Fibroblast of villous mesenchyme (primary cell): Measurements from ENCODE around the gene MRPS18A. TPM values are rescaled to one million over a fixed set of nuclear protein-coding genes. Genes with fewer than 3 reads are reported as not detected.
A peak's percentile ranks its signal among the peaks of the same experiment; 100 is the strongest.
"Not testable (repeated sequence)": the region's sequence is repeated elsewhere in the genome, so short reads cannot be mapped to it uniquely, and the experiment has no call there.

Source experiments
- DNase-seq: peaks from one replicate; pipeline ENCODE4 v3.0.0-alpha.2; 2010; ENCODE audit warnings: low read depth
- H3K4me3 ChIP-seq: 2 replicates; pipeline ENCODE4 v1.5.1; 2011; ENCODE audit warnings: low read depth, mild to moderate bottlenecking, low read length
- CTCF ChIP-seq: IDR thresholded peaks from 2 replicates; pipeline ENCODE4 v1.5.1; 2012; ENCODE audit warnings: low read depth, mild to moderate bottlenecking, low read length; ENCODE audit not compliant: insufficient read depth
- total RNA-seq: library from RNA; depleted of rRNA; stranded (reverse); fragments of >200 nt; gene quantifications from 2 replicates; pipeline ENCODE4 v1.2.3, GENCODE V29; 2012

Gene MRPS18A
- total RNA-seq, 1 donor = 26.8 TPM

GRCh38 chr6:43657221-43657802 is 30.3 kb downstream of the MRPS18A start:
- no peak for DNase-seq
- no peak overlapping the region for H3K4me3 ChIP-seq
- TF ChIP-seq CTCF = no peak

- DNase-seq, H3K4me3 ChIP-seq: not testable (repeated sequence)
Measured at GRCh38 chr6:43652822-43653221, 34.8 kb downstream of the MRPS18A start.

GRCh38 chr6:43648248-43648647 is 39.3 kb downstream of the MRPS18A start:
- no peak for TF ChIP-seq CTCF
- no peak for DNase-seq
- no peak overlapping the region for H3K4me3 ChIP-seq

- DNase-seq = no peak
- H3K4me3 ChIP-seq = no peak overlapping the region
- TF ChIP-seq CTCF = no peak
Measured at GRCh38 chr6:43647613-43648012, 40.0 kb downstream of the MRPS18A start.

- no peak for TF ChIP-seq CTCF
- DNase-seq = no peak
- H3K4me3 ChIP-seq = peak overlapping the region; percentile 69
Measured at GRCh38 chr6:43645613-43645964, 42.0 kb downstream of the MRPS18A start.

GRCh38 chr6:43644940-43645612 is 42.5 kb downstream of the MRPS18A start, which contains the start of gene RSPH9:
TSS of gene RSPH9 (plus strand) at chr6:43645036. CDS start at chr6:43645099, 63 bp downstream.
- DNase-seq = peak; percentile 79

More at GRCh38 chr6:43644940-43645612, 42.5 kb downstream of the MRPS18A start, which contains the start of gene RSPH9:
- no peak for TF ChIP-seq CTCF
- H3K4me3 ChIP-seq = peak within 1 kb of the TSS; percentile 69
